ENCODE results near the gene LIFR. TPM values are rescaled to one million over a fixed set of nuclear protein-coding genes. Genes with fewer than 3 reads are reported as not detected.
A peak's percentile ranks its signal among the peaks of the same experiment; 100 is the strongest.

The LIFR gene
- total and polyA plus RNA-seq, 7 donors, result 0.23 to 79.6 (median 43.0) TPM

DNA sequence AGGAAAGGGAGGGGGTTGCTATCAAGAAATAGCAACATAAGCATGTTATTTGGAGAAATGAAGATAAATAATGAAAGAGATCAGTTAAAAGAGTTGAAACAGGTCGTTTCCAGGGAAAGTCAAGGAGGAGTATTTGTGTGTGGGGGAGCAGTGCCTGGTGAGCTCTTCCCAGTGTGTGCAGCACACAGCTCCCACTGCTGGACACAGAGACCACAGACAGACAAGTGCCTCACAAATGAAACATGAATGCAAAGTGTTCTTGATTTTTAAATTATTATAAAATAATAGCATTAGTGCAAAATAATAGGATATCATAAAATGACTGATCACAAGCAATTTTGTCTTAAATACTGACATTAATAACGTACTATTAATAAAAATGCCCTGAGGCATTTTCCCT lies 40.8 kb downstream of the LIFR start:
- DNase-seq, result no peak
- TF ChIP-seq POLR2A (IDR thresholded peaks at IDR 0.05), result no peak
- TF ChIP-seq, protein P1, sequence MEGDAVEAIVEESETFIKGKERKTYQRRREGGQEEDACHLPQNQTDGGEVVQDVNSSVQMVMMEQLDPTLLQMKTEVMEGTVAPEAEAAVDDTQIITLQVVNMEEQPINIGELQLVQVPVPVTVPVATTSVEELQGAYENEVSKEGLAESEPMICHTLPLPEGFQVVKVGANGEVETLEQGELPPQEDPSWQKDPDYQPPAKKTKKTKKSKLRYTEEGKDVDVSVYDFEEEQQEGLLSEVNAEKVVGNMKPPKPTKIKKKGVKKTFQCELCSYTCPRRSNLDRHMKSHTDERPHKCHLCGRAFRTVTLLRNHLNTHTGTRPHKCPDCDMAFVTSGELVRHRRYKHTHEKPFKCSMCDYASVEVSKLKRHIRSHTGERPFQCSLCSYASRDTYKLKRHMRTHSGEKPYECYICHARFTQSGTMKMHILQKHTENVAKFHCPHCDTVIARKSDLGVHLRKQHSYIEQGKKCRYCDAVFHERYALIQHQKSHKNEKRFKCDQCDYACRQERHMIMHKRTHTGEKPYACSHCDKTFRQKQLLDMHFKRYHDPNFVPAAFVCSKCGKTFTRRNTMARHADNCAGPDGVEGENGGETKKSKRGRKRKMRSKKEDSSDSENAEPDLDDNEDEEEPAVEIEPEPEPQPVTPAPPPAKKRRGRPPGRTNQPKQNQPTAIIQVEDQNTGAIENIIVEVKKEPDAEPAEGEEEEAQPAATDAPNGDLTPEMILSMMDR (IDR thresholded peaks at IDR 0.05), result peak in 1 of 4 experiments; percentile 21
- TF ChIP-seq POLR2AphosphoS5 (IDR thresholded peaks at IDR 0.05), result no peak
- Histone ChIP-seq H3K36me3 (peaks cover 0 to 14% (median 0%) of the 10 kb centered on the region in 4 donors), H3K4me3 (no peak overlapping the region), H3K9me3 (no peaks in the 10 kb centered on the region), H3K27me3 (no peaks in the 10 kb centered on the region), H3K4me1 (no peaks in the 10 kb centered on the region), H3K27ac (no peak overlapping the region)
- WGBS, 2 donors, result 45 to 59% methylated on average over 2 of the region's 2 CpGs
- intact Hi-C loops (cut with DNase I), result no loop called here

DNA sequence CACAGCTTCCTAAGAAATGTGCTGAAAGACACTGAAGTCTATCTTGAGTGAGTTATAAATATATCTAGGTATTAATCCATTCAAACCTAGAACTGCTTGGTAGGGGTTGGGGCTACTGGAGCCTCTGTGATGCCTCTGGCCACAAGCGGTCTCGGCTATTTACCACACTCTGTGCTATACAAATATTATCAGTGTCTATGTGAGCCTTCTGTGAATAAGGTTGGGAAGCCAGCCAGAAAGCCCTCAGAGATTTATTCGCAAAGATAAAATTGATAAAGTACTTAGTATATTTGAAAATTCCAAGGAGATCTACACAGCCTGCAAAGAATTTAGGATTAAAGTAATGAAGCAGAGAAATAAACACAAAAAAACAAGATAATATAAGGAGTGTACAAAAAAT lies 41.4 kb downstream of the LIFR start:
- Histone ChIP-seq H3K4me3 (no peak overlapping the region), H3K27me3 (no peaks in the 10 kb centered on the region), H3K36me3 (peaks cover 0 to 20% (median 0%) of the 10 kb centered on the region in 4 donors), H3K4me1 (no peaks in the 10 kb centered on the region), H3K27ac (no peak overlapping the region), H3K9me3 (no peaks in the 10 kb centered on the region)
- DNase-seq, result no peak
- TF ChIP-seq EP300 (IDR thresholded peaks at IDR 0.05) (no peak), POLR2A (IDR thresholded peaks at IDR 0.05) (no peak), POLR2AphosphoS5 (IDR thresholded peaks at IDR 0.05) (no peak)
- TF ChIP-seq, protein P1 (IDR thresholded peaks at IDR 0.05), result no peak
- WGBS, 2 donors, result 81 to 84% methylated on average over 3 of the region's 3 CpGs
- intact Hi-C loops (cut with DNase I), result no loop called here

DNA sequence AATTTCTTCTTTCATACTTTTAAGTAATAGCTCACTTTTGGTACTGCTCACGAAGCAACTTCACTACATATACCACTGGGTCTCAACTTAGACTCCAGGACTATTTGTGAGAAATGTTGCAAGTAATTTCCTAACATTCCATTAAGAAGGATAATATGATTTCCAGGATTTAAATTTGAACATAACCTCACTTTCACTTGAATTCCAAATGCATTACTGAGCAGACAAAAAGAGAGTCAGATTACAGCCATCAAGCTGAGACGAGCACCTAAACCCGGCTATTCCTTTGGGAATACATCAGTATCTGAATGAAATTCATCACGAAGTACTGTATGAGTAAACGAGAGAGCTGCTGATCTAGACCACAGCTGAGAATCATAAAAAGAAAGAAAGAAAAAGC lies 47.3 kb downstream of the LIFR start:
- TF ChIP-seq POLR2A (IDR thresholded peaks at IDR 0.05) (no peak), EP300 (IDR thresholded peaks at IDR 0.05) (no peak), POLR2AphosphoS5 (IDR thresholded peaks at IDR 0.05) (no peak)
- TF ChIP-seq, protein P1 (IDR thresholded peaks at IDR 0.05), result no peak
- Histone ChIP-seq H3K4me3 (no peak overlapping the region), H3K4me1 (no peaks in the 10 kb centered on the region), H3K27me3 (no peaks in the 10 kb centered on the region), H3K9me3 (no peaks in the 10 kb centered on the region), H3K27ac (no peak overlapping the region), H3K36me3 (peaks cover 0 to 55% (median 2%) of the 10 kb centered on the region in 4 donors)
- intact Hi-C loops (cut with DNase I), result no loop called here
- DNase-seq, result no peak
- 69 to 87% methylated on average over 5 of the region's 5 CpGs for WGBS, 2 donors

DNA sequence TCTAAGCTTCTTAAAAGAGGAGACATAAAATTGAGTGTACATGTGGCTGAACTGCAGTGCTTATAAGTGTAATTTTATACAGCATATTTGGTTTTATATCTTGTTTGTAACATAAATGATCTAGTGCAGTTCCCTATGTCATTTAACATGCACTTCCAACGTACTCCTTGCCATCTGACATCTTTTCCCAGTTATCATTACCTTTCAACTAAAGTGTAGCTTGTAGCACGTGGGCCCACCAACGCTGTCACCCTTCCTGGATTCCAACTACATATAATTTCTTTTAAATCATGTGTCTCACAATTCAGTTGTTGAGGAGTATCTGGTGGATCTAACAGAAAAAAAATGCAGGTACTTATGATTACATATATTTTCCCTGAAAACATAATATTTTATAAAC lies 50.1 kb downstream of the LIFR start:
- no peaks in the 10 kb centered on the region for H3K9me3 ChIP-seq
- peaks cover 0 to 60% (median 2%) of the 10 kb centered on the region in 4 donors for H3K36me3 ChIP-seq
- H3K27me3 ChIP-seq, result no peaks in the 10 kb centered on the region
- no peak for DNase-seq
- 68 to 86% methylated on average over 3 of the region's 3 CpGs for WGBS, 2 donors
- no peak overlapping the region for H3K27ac ChIP-seq
- no peak for TF ChIP-seq POLR2AphosphoS5 (IDR thresholded peaks at IDR 0.05)
- TF ChIP-seq POLR2A (IDR thresholded peaks at IDR 0.05), result no peak
- no peak overlapping the region for H3K4me3 ChIP-seq
- H3K4me1 ChIP-seq, result no peaks in the 10 kb centered on the region
- intact Hi-C loops (cut with DNase I), result no loop called here

DNA sequence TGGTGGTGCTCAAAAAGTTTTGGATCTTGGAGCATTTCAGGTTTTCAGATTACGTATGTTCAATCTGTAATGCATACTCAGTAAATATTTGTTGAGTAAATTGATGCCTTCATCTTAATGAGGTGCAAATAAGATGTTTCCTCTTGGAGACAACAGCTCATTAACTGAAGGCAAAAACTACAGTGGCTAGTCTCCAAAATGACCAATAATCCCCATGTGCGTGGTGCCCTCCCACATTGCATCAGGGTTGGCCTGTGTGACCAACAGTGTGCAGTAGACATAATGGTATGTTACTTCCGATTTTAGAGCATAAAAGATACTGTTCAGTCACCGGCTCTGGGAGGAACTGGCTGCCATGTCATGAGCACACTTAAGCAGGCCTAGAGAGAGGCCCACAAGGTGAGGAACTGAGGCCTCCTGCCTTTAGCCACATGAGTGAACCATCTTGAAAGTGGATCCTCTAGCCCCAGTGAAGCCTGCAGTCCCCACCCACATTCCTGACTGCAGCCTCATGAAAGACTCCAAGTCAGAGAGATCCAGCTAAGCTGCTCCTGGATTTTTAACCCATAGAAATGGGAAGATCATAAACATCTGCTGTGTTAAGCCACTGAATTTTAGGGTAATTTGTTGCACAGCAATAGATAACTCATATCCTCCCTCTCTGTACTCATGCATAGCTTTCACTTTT lies 55.7 kb downstream of the LIFR start:
- Histone ChIP-seq H3K4me3 (no peak overlapping the region), H3K36me3 (peaks cover 0 to 47% (median 2%) of the 10 kb centered on the region in 4 donors)
- 73 to 88% methylated on average over 4 of the region's 4 CpGs for WGBS, 2 donors

DNA sequence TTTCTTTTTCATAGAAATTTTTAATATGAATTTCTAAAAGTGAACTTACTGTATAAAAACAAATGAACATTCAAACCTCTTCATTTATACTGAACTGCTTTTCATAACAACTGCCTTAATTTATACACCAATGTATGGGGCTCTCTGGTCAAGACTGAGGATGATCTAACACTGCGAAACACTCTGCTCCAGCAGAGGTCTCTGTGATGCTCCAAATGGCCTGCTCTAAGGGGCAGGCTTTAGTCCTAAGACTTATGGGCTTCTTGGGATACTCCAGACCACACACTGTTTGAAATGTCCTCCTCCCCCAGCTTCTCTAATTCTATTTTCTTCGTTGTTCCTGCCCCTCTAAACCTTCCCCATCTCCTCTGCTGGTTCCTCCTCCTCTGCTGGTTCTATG lies 58.5 kb downstream of the LIFR start:
- peaks cover 0 to 39% (median under 1%) of the 10 kb centered on the region in 4 donors for H3K36me3 ChIP-seq
- TF ChIP-seq POLR2AphosphoS5 (IDR thresholded peaks at IDR 0.05), result no peak
- TF ChIP-seq, protein P1 (IDR thresholded peaks at IDR 0.05), result no peak
- no peak for TF ChIP-seq POLR2A (IDR thresholded peaks at IDR 0.05)
- TF ChIP-seq EP300 (IDR thresholded peaks at IDR 0.05), result no peak

More for the DNA sequence above, 55.7 kb downstream of the LIFR start:
- no peak for TF ChIP-seq POLR2A (IDR thresholded peaks at IDR 0.05)
- no peak for TF ChIP-seq EP300 (IDR thresholded peaks at IDR 0.05)
- intact Hi-C loops (cut with DNase I), result no loop called here
- DNase-seq, result no peak
- no peak overlapping the region for H3K27ac ChIP-seq
- H3K9me3 ChIP-seq, result no peaks in the 10 kb centered on the region
- no peaks in the 10 kb centered on the region for H3K4me1 ChIP-seq
- H3K27me3 ChIP-seq, result no peaks in the 10 kb centered on the region

More for the DNA sequence above, 58.5 kb downstream of the LIFR start:
- Histone ChIP-seq H3K4me1 (no peaks in the 10 kb centered on the region), H3K4me3 (no peak overlapping the region), H3K27ac (no peak overlapping the region), H3K27me3 (no peaks in the 10 kb centered on the region), H3K9me3 (no peaks in the 10 kb centered on the region)
- WGBS, 2 donors, result 57 to 74% methylated on average over 2 of the region's 2 CpGs
- no peak for DNase-seq
- intact Hi-C loops (cut with DNase I), result no loop called here

All from sigmoid colon (tissue), 7 donors.